Measurements from ENCODE around the gene MICU2.
"Not testable (repeated sequence)": the region's sequence is repeated elsewhere in the genome, so short reads cannot be mapped to it uniquely, and the experiment has no call there.

- not testable (repeated sequence) for TF ChIP-seq CTCF (IDR thresholded peaks at IDR 0.05; ENCODE audit: insufficient read depth, low read length, poor library complexity, severe bottlenecking); EZH2phosphoT487 (conservative IDR thresholded peaks at IDR 0.05; ENCODE audit: low read length)
Measured at GRCh38 chr13:21590665-21591456, 13.1 kb downstream of the MICU2 start.
